Psoas muscle (tissue), 8 donors: ENCODE data around the gene CBX6. TPM values are rescaled to one million over a fixed set of nuclear protein-coding genes. Genes with fewer than 3 reads are reported as not detected.

Experiments used
- ATAC-seq, 4 donors: fragments of 200-7000 bp; cut with Tn5 transposase; one replicate each; pipeline ENCODE4 v1.9.1; 2020; ENCODE audit warnings: moderate library complexity in 3 of 4, mild to moderate bottlenecking in 2 of 4
- DNase-seq, 2 donors: peaks; one replicate each; pipeline ENCODE4 v3.0.0-alpha.2; 2020
- H3K27ac ChIP-seq: fragments of 200-600 bp; one replicate; pipeline ENCODE4 v1.8.0; 2022
- H3K27me3 ChIP-seq, 3 donors: fragments of 200-600 bp in 1 of 3; one replicate each; pipeline versions ENCODE4 v1.6.1 to v1.8.0; 2013 to 2022; ENCODE audit warnings: low read length in 2 of 3, mild to moderate bottlenecking in 2 of 3, moderate library complexity in 1 of 3; ENCODE audit not compliant: insufficient read depth in 3 of 3
- H3K36me3 ChIP-seq, 2 donors: fragments of 200-600 bp in 1 of 2; one replicate each; pipeline versions ENCODE4 v1.6.1 to v1.8.0; 2013 to 2022; ENCODE audit warnings: low read depth in 1 of 2, mild to moderate bottlenecking in 1 of 2, moderate library complexity in 1 of 2; ENCODE audit not compliant: insufficient read depth in 1 of 2
- H3K4me1 ChIP-seq: fragments of 200-600 bp; one replicate; pipeline ENCODE4 v1.8.0; 2022
- H3K4me3 ChIP-seq: fragments of 200-600 bp; one replicate; pipeline ENCODE4 v1.8.0; 2022; ENCODE audit warnings: mild to moderate bottlenecking
- H3K9me3 ChIP-seq: fragments of 200-600 bp; one replicate; pipeline ENCODE4 v1.8.0; 2022
- CTCF ChIP-seq: fragments of 200-600 bp; IDR thresholded peaks from one replicate; pipeline ENCODE4 v1.8.0; 2022; ENCODE audit warnings: antibody characterized with exemption
- WGBS, 3 donors: extraction: QIAGEN DNeasy Blood & Tissue Kit; methylation state at CpG; one replicate each; pipeline versions ENCODE4 v1.1.6 to v1.1.7; 2013; 5-methylcytosine and 5-hydroxymethylcytosine counted together
- intact Hi-C, 2 donors: fragments of 100-400 bp; cut with DNase I; formaldehyde crosslinking; loops; one replicate each; pipeline versions ENCODE4 v1.11.0 to v1.14.2; 2022
- polyA plus RNA-seq, 3 donors: library from polyadenylated mRNA; stranded (reverse); fragments of 200-250 nt; gene quantifications; one replicate each; pipeline ENCODE4 v1.2.3, GENCODE V29; 2013
- total RNA-seq, 4 donors: library from RNA; stranded (reverse); fragmentation: NEBNext Ultra II Directional in 2 of 4; extraction: Animal tissue kit (Norgen Biotek cat#: 25700) in 2 of 4; gene quantifications; one replicate each; pipeline versions ENCODE4 v1.2.1 to v1.2.4, GENCODE V29; 2021 to 2023
- donor health status: healthy with polysubstance abuse.
- donor health status: DM: no; HTN: no; CAD: no; lungs with moderate emphysema.
- donor health status: Bipolar disorder and iron deficiency.
- donor health status: healthy.
- donor health status: DM: yes; HTN: yes; CAD: no.
- donor health status: DM: no; HTN: no; CAD: no.
- donor health status: DM: no; HTN: no; CAD: no.
- donor health status: DM: yes; HTN: yes; CAD: no.

The CBX6 gene
- total and polyA plus RNA-seq, 7 donors = 5.2 to 21.0 (median 17.1) TPM

- no peaks in the 10 kb centered on the region for H3K36me3 ChIP-seq
- DNase-seq (no peak), ATAC-seq (no peak)
- intact Hi-C loops = loop anchor here (5.0 to 10.0 kb wide), 2 partner anchors 69 to 76 kb away; no protein-coding TSS in a partner anchor
- H3K27me3 ChIP-seq = peaks cover 0 to 60% (median 15%) of the 10 kb centered on the region in 3 donors
- 39 to 53% (median 46%) methylated on average over 7 of the region's 7 CpGs for WGBS, 3 donors
- peaks cover 3% of the 10 kb centered on the region for H3K4me1 ChIP-seq
- no peak overlapping the region for H3K4me3 ChIP-seq
- no peak overlapping the region for H3K27ac ChIP-seq
- H3K9me3 ChIP-seq = no peaks in the 10 kb centered on the region
- no peak for TF ChIP-seq CTCF
These were observed 30.8 kb downstream of the CBX6 start for GRCh38 chr22:38841211-38841610.

GRCh38 chr22:38840129-38840528, 31.9 kb downstream of the CBX6 start:
- WGBS, 3 donors = 83 to 86% (median 86%) methylated on average over 3 of the region's 3 CpGs
- no peak overlapping the region for H3K27ac ChIP-seq
- no peaks in the 10 kb centered on the region for H3K9me3 ChIP-seq
- no peaks in the 10 kb centered on the region for H3K36me3 ChIP-seq
- DNase-seq = no peak
- intact Hi-C loops = loop anchor here (5.0 to 10.0 kb wide), 2 partner anchors 68 to 75 kb away; no protein-coding TSS in a partner anchor
- H3K27me3 ChIP-seq = peaks cover 0 to 71% (median 19%) of the 10 kb centered on the region in 3 donors
- TF ChIP-seq CTCF = no peak
- H3K4me3 ChIP-seq = no peak overlapping the region
- no peak for ATAC-seq
- H3K4me1 ChIP-seq = peaks cover 3% of the 10 kb centered on the region

- peaks cover 3% of the 10 kb centered on the region for H3K4me1 ChIP-seq
- H3K9me3 ChIP-seq = no peaks in the 10 kb centered on the region
- no peak for DNase-seq
- no peak for TF ChIP-seq CTCF
- no peak for ATAC-seq
- intact Hi-C loops = loop anchor here (5.0 to 10.0 kb wide), 2 partner anchors 67 to 75 kb away; no protein-coding TSS in a partner anchor
- no peak overlapping the region for H3K4me3 ChIP-seq
- H3K36me3 ChIP-seq = no peaks in the 10 kb centered on the region
- 93 to 96% (median 96%) methylated on average over 1 of the region's 1 CpG for WGBS, 3 donors
- H3K27me3 ChIP-seq = peaks cover 0 to 76% (median 21%) of the 10 kb centered on the region in 3 donors
- H3K27ac ChIP-seq = no peak overlapping the region
These were observed 32.3 kb downstream of the CBX6 start for GRCh38 chr22:38839686-38840085.

GRCh38 chr22:38837414-38837928, 34.5 kb downstream of the CBX6 start:
- no peaks in the 10 kb centered on the region for H3K4me1 ChIP-seq
- H3K27me3 ChIP-seq = peaks cover 0 to 71% (median 16%) of the 10 kb centered on the region in 3 donors
- H3K9me3 ChIP-seq = no peaks in the 10 kb centered on the region
- no peak for TF ChIP-seq CTCF
- WGBS, 3 donors = 88 to 93% (median 92%) methylated on average over 6 of the region's 6 CpGs
- ATAC-seq = no peak
- no peak overlapping the region for H3K4me3 ChIP-seq
- intact Hi-C loops = no loop called here
- no peaks in the 10 kb centered on the region for H3K36me3 ChIP-seq
- DNase-seq = no peak
- H3K27ac ChIP-seq = no peak overlapping the region

- no peak for TF ChIP-seq CTCF
- Histone ChIP-seq H3K4me3 (no peak overlapping the region), H3K9me3 (no peaks in the 10 kb centered on the region), H3K4me1 (no peaks in the 10 kb centered on the region), H3K27me3 (peaks cover 0 to 56% (median 11%) of the 10 kb centered on the region in 3 donors), H3K27ac (no peak overlapping the region), H3K36me3 (no peaks in the 10 kb centered on the region)
- intact Hi-C loops = no loop called here
- ATAC-seq (no peak), DNase-seq (peak in 1 of 2 donors; percentile 39)
- WGBS, 3 donors = 48 to 55% (median 52%) methylated on average over 19 of the region's 19 CpGs
These were observed 36.1 kb downstream of the CBX6 start for GRCh38 chr22:38835888-38836301.
